HG03045 (cell line): ENCODE data around the gene HDAC9.

Experiments
- ATAC-seq: cut with Tn5 transposase; IDR thresholded peaks from one replicate; pipeline ENCODE4 v1.9.1; 2021; ENCODE audit warnings: mild to moderate bottlenecking, moderate library complexity; ENCODE audit not compliant: unreplicated experiment

HDAC9 gene

GRCh38 chr7:18771834-18772566 is 276.5 kb downstream of the HDAC9 start:
- no peak for ATAC-seq

GRCh38 chr7:18772567-18772965 is 277.0 kb downstream of the HDAC9 start:
- ATAC-seq, result no peak

- no peak for ATAC-seq
Observed at GRCh38 chr7:18777314-18777713, 281.8 kb downstream of the HDAC9 start.

- no peak for ATAC-seq
Observed at GRCh38 chr7:18778594-18778993, 283.0 kb downstream of the HDAC9 start.

- no peak for ATAC-seq
Observed at GRCh38 chr7:18780266-18780665, 284.7 kb downstream of the HDAC9 start.

GRCh38 chr7:18780938-18781337 is 285.4 kb downstream of the HDAC9 start:
- no peak for ATAC-seq

GRCh38 chr7:18786196-18786727 is 290.7 kb downstream of the HDAC9 start:
- ATAC-seq, result no peak

GRCh38 chr7:18786796-18787195 is 291.2 kb downstream of the HDAC9 start:
- ATAC-seq, result no peak

GRCh38 chr7:18788026-18788425 is 292.5 kb downstream of the HDAC9 start:
- no peak for ATAC-seq

- no peak for ATAC-seq
Observed at GRCh38 chr7:18792871-18793595, 297.5 kb downstream of the HDAC9 start.

- no peak for ATAC-seq
Observed at GRCh38 chr7:18796216-18796615, 300.7 kb downstream of the HDAC9 start.

- no peak for ATAC-seq
Observed at GRCh38 chr7:18798088-18798906, 302.7 kb downstream of the HDAC9 start.

GRCh38 chr7:18799899-18800298 is 304.4 kb downstream of the HDAC9 start:
- ATAC-seq, result no peak

GRCh38 chr7:18803923-18804322 is 308.4 kb downstream of the HDAC9 start:
- no peak for ATAC-seq

- ATAC-seq, result no peak
Observed at GRCh38 chr7:18806177-18806576, 310.6 kb downstream of the HDAC9 start.

- no peak for ATAC-seq
Observed at GRCh38 chr7:18808026-18808425, 312.5 kb downstream of the HDAC9 start.

GRCh38 chr7:18815261-18815960 is 319.9 kb downstream of the HDAC9 start:
- ATAC-seq, result no peak

GRCh38 chr7:18820981-18821380 is 325.4 kb downstream of the HDAC9 start:
- ATAC-seq, result no peak

- no peak for ATAC-seq
Observed at GRCh38 chr7:18821554-18821953, 326.0 kb downstream of the HDAC9 start.

GRCh38 chr7:18824157-18824556 is 328.6 kb downstream of the HDAC9 start:
- no peak for ATAC-seq
